GM04504 (cell line): ENCODE measurements around the gene FARS2.
"Not testable (repeated sequence)": the region's sequence is repeated elsewhere in the genome, so short reads cannot be mapped to it uniquely, and the experiment has no call there.

Source experiments
- DNase-seq: peaks from one replicate; pipeline ENCODE4 v3.0.0-alpha.2; 2012; ENCODE audit warnings: low read depth

The FARS2 gene

DNA sequence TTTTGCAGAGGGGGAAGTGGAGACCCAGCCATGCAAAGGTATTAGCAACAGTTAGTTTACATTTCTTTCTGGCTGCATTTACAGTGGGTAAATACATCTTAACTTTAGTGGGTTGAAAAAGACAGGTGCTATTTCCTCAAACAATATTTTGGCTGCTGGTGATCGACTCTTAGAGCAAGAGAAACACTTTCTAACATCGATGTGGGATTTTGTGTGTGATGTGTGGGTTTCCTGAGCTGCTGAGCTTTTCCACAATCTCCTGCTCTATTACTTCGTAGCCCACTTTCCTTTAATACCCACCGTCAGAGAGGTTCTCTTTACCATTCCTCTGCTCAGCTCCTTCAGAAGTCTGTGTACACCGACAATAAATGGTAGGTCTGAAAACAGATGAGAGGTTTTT, 406.4 kb downstream of the FARS2 start:
- DNase-seq: no peak

DNA sequence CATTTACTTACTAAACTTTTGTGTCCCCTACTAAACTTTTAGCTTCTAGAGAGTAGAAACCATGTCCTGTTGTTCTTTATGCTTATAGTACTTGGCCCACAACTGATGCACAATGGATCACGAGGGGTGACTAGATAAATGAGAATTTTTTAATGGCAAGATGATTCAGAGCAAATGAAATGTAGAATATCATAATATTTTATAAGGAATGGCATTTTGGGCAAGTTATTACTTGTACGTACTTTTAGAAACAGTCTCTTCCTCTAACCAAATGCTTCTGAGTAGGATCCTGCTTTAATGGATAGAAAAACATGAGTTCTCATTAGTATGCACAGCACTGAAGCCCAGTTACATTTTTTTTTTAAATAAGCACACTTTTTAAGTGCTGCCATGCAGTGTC, 409.1 kb downstream of the FARS2 start:
- DNase-seq: no peak

DNA sequence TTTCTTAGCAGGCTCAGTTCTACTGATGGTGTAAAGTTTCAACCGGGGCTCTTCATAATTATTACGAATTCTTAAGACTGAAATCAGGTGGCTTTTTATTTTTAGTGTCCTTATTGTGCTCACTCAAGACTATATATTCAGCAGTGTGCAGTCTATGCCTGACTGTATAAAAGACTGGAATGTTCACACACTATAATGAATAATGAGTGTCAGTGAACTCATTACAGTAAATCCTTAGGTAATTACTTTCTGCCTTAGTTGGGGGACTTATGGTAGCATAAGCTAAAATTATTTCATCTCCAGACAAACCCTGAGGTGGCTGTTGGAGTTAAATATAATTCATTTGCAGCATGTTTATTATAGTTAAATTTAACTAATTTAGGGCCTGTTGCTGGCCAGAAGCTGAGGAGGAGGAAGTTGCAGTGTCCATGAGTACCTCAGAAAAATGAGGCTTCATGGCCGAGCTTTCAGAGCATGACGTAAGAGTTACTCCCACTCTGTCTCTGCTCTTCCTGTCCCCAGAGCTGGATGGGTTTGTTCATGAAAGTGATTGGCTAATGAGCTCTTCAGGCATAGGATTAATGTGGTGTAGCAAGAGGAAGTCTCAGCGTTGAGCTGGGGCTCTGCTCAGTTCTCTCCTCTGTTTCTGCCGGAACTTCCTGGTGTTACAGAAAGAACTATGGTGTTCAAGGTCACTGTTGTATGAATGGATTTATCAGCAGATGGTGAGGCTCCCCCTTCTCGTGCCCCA, 409.7 kb downstream of the FARS2 start:
- DNase-seq: no peak

DNA sequence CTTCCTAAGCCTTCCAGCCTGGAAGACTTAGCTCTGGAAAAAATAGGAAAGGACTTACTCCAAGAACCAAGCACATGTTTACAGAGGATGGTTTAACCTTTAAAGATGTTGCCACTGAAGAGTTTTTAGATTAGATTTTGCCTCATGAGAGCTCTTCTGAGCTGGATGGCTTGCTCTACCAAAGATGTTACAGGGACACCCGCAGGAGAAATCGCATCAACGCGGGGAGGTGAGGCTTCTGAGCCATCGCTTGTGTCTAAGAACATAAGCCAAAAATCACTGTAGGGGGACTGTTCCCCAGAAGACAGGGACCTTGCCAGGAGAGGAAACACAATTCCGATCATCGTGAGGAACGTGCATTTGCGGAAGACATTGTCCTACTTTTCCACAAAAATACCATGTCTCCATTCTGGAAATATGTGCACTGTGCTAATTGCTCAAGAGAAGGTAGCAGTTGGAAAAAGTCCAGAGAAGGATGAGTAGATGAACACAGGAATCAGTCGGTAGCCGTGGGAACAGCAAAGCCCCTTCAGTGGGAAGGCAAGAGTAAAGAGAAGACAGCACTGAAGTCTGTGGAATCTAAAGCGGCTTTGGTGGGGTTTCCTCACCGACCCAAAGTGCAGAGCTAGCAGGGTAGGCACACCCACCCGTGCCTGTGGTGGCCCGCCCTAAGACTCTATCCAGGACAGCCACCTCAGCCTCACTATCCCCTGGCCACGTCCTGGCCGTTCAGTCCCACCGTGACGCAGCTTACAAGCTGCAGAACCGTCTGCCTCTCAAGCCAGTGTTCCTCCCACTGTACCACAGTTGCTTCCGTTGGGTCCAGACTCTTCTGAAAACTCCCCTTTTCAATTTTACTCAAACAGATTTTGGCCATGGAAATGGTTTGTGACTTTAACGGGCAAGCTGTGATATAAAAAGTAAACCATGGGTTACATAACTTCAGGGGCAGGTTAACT, 410.6 kb downstream of the FARS2 start:
- DNase-seq: peak; percentile 58

DNA sequence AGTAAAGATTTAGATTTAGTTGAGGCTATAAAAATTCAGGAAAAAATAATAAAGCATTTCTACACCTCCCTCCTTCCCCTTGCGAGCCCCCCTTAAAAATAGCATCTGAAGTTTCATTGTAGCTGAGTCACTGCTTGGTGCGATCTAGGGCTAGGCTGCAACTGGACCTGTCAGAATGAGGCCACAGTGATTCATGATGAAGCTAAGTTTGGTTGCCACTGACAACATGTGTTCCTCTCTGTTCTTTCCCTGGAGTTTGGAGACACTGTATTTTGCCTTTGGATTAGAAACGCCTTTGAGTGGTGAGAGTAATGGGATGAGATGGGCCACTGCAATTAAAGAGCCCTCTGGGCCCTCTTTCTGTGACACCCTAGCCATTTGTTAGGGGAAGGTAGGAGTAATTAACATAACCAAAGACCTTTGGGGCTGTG, 411.3 kb downstream of the FARS2 start:
- peak; percentile 94 for DNase-seq

DNA sequence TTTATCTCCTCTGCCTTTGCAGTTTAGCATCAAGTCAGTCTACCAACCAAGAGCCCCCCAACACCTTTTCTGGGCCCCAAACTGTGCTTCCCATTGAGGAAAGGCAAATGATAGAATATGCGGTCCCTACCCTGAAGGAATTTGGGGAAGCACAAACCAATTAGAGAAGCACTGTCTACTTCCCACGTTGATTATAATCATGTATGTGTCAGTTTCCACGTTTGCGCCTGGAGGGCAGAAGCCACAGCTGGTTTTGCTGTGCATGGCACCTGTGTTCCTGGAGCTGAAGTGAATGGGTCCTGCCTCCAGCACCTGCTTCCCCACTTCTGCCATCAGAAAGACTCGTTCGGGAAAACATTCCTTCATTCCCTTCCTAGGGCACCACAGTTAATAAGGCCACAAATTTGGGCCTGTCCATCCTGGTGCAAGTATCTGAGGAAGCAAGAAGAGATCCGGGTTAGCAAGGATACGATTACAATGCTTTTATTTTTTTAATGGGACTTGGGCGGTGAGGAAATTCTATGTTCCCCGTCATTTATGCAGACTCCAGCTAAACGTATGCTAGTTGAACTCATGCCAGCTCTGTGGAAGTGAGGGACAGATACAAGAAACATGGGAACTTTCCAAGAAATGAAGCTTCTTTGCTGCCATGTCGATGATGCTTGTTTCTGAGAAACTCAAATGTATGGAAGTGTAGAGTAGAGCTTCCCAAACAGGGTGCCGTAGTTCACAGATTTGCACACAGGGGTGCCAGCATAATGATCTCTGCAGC, 411.9 kb downstream of the FARS2 start:
- no peak for DNase-seq

DNA sequence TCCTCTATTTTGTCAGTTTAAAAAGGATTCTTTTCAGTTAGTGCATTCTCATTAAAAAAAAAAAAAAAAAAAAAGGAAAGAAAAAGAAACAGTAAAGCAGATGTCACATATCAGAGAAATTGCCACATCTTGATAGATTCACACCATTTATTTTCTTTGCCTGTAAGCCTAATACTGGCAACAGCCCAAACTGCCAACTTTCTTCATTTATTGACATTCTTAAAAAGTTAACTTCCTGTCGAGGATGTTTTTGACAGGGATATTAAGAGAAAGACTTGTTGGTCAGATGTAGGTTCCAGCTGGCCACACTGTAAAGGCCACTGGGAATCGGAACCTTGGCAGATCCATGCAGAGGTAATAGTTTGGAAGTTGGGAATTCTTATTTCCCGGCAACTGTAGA, 412.8 kb downstream of the FARS2 start:
- DNase-seq: peak; percentile 54

DNA sequence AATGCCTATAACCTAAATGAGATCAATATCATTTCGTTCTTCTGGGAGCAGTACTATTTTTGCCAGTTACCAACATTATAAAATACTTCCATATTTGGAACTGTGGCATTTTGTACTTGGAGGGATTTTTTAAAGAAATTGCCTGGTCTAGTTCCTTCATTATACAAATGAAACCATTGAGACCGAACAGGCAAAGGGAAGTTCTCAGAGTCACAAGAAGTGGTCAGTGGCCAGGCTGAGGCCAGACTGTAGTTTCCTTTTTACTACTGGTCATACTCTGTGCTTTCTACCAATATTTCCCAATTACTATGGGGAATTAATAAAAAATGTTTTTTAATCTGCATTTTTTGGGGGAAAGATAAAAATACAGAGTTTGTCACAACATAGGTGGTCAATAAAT, 413.4 kb downstream of the FARS2 start:
- DNase-seq: no peak

DNA sequence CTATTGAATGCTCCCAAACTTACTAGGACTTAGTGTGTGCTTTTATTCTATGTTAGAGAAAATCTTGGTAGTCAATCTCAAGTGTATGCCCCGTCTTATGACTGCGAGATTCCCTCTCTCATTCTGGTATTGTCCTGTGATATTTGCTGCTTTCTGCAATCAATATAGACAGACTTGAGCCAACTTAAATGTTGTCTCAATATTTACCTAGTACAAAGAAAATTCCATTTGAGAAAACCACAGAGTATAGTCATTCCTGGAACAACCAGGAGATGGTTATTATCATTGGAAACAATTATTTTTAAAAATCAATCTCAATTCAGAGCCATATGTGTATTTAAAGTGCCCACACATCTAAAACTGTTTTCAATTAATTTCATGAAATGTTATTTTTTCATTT, 415.4 kb downstream of the FARS2 start:
- DNase-seq: no peak

DNA sequence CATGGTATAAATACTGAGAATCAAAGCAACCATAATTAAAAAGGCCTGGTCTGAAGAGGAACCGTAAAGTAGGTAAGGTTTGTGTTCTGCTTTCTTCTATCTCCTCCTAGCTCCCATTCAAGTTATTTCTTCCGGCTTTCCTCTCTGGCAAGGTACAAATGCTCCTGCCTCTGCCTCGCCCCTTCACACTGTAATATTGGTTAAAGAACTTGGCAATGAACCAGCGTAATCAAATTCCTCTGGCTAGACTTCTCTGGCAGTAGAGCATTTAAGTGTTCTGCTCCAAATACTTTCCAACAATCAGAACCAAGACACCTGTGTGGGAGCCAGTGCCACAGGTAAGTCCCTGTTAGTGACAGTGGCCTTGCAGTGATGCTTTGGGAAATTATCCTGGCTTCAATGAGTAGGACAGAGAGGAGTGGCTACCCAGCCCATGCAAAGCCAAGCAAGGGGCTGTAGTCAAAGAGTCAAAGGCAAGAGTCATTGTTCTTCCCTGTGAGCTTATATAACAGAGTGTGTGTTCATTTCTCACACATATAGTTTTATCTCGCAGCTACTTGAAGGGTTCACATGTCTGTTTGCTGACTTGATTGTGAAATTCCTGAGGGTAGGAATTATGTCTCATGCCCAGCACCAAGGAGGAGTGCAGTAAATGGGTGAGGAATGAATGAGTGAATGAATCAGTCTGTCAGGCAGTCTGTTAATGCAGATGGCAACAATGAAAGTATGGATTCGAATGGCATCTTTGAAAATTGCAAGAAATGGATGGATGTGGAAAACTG, 416.1 kb downstream of the FARS2 start:
- no peak for DNase-seq

DNA sequence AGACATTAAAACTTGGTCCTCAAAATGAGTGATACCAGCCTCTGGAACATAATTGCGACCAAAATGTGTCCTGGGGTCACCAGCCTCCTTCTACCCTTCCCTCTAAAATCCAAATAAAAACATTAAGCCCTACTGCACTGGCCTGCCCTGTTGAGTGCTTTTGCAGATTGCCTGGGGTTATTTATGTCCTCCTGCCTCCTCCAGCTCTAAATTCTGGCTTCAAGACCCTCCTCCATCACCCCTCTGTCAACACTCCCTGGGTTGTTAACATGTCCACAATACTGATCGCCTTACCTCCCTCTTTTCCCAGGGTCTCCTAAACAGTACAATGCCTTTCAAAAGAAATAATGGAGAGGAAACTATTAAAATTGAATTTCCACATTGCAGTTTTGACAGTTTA, 418.0 kb downstream of the FARS2 start:
- no peak for DNase-seq

DNA sequence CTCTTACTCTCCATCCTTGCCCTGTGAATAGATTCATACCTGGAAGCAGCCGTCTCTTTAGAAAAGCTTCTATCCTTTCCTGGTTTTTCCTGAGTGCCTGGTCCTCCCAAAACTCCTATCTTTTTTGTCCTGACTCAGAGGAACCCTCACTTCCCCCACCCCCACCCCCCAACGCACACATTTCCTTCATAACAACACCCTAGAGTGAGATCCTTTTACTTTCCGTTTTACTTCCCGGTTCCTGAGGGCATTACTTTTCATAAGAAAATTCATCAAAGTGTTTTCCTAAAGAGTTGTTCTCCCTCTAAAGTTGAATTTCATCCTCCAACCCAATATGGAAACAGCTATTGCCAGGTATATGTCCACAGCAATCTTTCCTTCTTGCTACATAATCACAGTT, 418.4 kb downstream of the FARS2 start:
- no peak for DNase-seq

DNA sequence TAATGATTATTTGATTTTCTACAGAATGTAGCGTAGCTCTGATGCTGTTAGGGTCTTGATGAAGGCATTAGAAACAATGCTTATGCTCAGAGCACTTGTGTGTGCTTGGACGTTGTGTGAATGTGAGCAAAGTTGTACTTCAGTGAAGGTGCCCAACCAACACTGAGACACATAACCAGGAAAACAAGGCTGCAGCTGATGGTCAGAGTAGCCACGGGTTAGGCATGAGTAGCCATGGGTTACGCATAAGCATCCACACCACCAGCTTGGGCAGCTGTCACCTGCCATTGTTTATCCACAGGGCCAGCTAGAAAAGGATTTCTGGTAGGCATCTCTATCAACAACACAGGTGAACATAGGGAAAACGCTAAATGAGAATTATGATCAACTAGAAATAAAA, 418.8 kb downstream of the FARS2 start:
- DNase-seq: no peak

DNA sequence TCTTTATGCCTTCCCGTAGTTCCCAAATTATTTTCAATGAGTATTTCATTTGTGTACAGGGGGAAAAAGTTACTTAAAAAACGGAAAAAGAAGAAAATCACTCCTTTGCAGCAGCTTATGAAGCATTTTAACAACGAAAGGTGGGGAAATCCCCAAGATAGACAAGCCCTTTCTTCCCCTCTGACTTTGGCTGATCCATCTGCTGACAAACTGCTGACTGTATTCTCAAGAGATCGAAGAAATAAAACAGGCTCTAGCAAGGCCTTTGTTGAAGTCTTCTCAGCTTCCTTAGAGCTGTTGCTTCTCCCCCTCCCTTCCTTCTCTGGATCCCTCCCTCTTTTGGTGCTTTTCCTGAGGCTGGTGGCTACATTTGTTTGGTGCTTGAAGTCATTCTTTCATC, 420.2 kb downstream of the FARS2 start:
- no peak for DNase-seq

DNA sequence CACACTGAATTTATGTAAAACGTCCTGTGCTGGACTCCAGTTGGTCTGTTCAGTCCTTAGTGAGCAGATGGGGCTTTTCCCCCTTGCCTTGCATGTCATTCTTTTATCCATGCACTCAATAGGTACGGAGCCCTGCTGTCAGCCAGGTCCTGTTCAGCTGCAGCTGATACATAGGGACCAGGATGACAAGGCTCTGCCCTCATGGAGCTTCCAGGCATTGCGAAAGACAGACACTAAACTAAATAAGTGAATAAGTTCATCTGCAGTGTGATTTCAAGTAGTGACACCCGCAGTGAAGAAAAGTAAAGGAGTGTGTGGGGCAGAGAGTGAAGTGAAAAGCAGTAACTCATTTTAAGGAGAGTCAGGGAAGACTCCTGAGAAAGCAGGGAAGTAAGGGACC, 421.2 kb downstream of the FARS2 start:
- DNase-seq: no peak

DNA sequence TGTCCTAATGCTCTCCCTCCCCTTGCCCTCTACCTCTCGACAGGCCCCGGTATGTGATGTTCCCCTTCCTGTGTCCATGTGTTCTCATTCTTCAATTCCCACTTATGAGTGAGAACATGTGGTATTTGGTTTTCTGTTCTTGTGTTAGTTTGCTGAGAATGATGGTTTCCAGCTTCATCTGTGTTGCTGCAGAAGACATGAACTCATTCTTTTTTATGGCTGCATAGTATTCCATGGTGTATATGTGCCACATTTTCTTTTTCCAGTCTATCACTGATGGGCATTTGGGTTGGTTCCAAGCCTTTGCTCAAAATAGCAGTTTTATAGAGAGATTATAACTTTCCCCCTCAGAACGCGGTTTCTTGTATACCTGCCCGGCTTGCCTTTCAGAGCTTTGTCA, 422.4 kb downstream of the FARS2 start:
- not testable (repeated sequence) for DNase-seq

DNA sequence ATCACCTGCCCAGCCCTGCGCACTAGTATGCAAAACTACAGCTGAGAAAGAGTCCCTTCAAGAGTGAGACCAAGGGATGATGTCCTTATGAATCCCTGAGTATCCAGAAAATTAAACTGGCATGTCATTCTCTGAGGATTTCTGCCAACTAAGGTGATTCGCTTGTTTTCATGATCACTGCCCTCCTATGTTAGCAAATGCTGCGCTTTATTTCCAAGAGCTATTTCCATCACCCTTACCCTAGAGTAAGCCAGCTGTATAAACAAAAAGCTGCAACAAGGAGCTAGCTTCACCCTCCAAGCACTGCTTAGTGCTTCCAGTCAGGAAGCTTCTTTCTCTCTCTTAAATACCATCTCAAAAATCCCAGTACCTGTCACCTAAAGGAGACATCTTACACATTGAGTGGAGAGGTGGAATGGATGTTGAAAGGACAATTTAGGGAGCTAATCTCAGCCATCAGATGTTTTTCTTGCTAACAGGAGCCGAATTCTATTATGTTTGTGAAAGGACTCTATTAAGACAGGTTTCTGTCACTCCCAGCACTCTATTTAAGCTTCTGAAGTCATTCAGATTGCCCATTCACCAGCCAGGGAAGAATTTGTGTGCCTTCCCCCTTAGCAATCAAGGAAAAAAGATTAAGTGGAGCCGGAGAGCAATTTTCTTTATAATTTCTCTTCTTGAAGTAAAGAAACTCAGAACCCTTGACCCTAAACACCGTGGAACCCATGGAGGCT, 423.2 kb downstream of the FARS2 start:
- DNase-seq: no peak

DNA sequence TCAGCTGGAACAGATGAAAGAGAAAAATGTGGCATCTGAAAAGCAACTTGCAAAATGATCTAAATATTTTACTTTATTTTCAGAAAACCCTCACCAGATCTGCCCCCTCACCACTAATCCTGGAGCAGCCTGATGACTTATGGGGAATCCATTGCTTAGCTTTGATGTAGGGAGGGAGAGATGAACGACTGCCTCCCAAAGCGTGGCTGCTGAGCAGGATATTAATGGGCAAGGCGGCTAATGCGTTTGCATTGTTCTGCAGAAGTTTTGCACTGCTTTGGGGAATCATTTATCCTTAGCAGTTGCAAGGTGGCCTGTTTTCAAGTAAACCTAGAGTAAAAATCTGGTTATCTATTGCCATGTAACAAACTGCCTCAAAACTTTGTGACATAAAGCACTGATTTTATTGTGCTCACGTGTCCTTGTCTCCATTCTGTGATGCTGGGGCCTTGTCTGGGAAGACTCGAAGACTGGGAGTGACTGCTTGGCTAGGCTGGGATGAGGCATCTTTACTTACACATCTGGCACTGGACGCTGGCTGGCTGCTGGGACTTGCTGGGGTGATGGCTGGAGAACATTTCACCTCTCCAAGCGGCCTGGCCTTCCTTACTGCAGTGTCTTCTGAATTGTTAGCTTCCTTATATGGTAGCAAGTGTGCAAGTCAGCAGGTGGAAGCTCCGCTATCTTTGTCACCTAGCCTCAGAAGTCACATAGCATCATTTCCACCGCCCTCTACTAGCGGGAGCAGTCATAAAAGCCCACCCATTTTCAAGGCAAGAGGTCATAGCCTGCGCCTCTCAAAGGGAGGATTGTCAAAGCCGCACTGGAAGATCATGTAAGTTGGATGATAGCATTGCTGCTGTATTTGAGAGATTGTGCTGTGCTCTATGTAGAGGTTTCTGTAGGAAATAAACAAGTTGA, 432.2 kb downstream of the FARS2 start:
- no peak for DNase-seq

DNA sequence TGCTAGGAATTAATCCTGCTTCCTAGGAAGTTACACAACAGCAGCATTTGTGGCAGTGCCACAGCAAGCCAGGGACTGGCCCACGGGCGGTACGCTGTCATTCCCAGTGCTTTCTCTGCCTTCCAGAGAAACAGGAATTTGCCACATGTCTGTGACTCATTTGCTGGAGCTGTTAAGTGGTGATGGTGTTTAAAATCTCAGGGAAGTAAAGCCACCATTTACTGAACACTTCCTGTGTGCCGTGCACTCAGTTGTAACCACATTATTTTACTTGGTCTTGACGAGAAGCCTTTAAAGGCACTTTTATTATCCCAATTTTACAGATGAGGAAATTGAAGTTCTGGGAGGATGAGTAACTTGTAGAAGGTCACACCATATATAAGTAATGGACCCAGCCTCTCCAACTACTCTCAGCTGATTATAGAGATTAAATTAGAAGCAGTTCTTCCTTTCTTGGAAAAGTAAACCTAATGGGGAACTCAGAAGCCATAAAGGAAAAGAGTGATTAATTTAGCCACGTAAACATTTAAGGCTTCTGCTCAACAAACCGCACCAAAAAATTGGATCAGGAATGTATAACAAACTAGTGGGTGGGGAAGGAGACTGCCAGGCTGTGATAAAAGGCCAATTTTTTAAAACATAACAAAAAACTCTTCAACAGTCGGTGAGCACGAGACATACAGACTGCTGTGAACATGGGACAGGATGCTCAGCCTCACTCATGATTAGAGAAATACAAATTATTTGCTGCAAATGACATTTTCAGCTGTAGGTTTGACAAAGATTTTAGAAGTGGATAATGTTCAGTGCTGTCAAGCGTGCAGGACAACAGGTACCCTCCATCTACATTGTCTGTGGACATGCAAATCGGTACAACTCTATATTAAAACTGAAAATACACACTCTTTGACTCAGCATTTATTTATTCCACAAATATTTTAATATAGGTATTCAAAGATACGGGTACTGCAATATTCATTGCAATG, 434.2 kb downstream of the FARS2 start:
- peak; percentile 89 for DNase-seq
